Ovary (tissue), 9 donors: ENCODE results near the gene TAF15. TPM values are rescaled to one million over a fixed set of nuclear protein-coding genes. Genes with fewer than 3 reads are reported as not detected.
A peak's percentile ranks its signal among the peaks of the same experiment; 100 is the strongest.

Experiments
- DNase-seq, 5 donors: peaks; one replicate each; pipeline ENCODE4 v3.0.0-alpha.2; 2019 to 2020
- H3K27ac ChIP-seq, 2 donors: fragments of 200-600 bp; one replicate each; pipeline versions ENCODE4 v1.5.1 to v1.8.0; 2019 to 2022
- H3K27me3 ChIP-seq: fragments of 200-600 bp; one replicate; pipeline ENCODE4 v1.8.0; 2022
- H3K36me3 ChIP-seq: fragments of 200-600 bp; sonication (generic); one replicate; pipeline ENCODE4 v1.5.1; 2019
- H3K4me1 ChIP-seq: one replicate; pipeline ENCODE4 v1.8.1; 2013; ENCODE audit warnings: mild to moderate bottlenecking, moderate library complexity; ENCODE audit not compliant: insufficient read depth
- H3K4me3 ChIP-seq: fragments of 200-600 bp; sonication (generic); one replicate; pipeline ENCODE4 v1.5.1; 2017
- H3K9me3 ChIP-seq, 2 donors: fragments of 200-600 bp in 1 of 2; sonication (generic) in 1 of 2; one replicate each; pipeline versions ENCODE4 v1.5.1 to v1.8.1; 2013 to 2019; ENCODE audit warnings: mild to moderate bottlenecking in 1 of 2, moderate library complexity in 1 of 2
- EP300 ChIP-seq: sonication (generic); formaldehyde crosslinking; IDR thresholded peaks from one replicate; pipeline ENCODE4 v1.6.1; 2017; ENCODE audit warnings: antibody characterized with exemption
- POLR2A ChIP-seq: fragments of 450-650 bp; IDR thresholded peaks from one replicate; pipeline ENCODE4 v1.6.1; 2017; ENCODE audit warnings: antibody characterized with exemption, mild to moderate bottlenecking, moderate library complexity
- WGBS, 3 donors: extraction: QIAGEN DNeasy Blood & Tissue Kit in 1 of 3; methylation state at CpG; one replicate each; pipeline versions ENCODE4 v1.1.5 to v1.1.7; 2013 to 2017; 5-methylcytosine and 5-hydroxymethylcytosine counted together
- intact Hi-C, 4 donors: fragments of 100-400 bp; cut with DNase I; formaldehyde crosslinking; loops; one replicate each; pipeline versions ENCODE4 v1.11.0 to v1.15.1; 2022 to 2023
- polyA plus RNA-seq, 2 donors: library from polyadenylated mRNA; stranded (reverse); fragments of 200-250 nt in 1 of 2; fragments of 350-450 nt in 1 of 2; fragmentation: Illumina TruSeq in 1 of 2; extraction: RNeasy Lipid Tissue Mini Kit (QIAGEN cat#74804) in 1 of 2; gene quantifications; one replicate each; pipeline ENCODE4 v1.2.3, GENCODE V29; 2013 to 2014
- small RNA-seq: library from RNA; depleted of rRNA; stranded (forward); fragments of <200 nt; gene quantifications from one replicate; pipeline ENCODE3, GENCODE V24; 2016
- total RNA-seq, 7 donors: library from RNA; depleted of rRNA in 2 of 7; stranded (reverse); fragments of >200 nt in 2 of 7; fragmentation: NEBNext Ultra II Directional in 3 of 7; extraction: Animal tissue kit (Norgen Biotek cat#: 25700) in 3 of 7; gene quantifications; one replicate each; pipeline versions ENCODE4 v1.1.0 to v1.2.4, GENCODE V29; 2016 to 2023
- TF ChIP-seq, protein P1 (sequence below), 3 donors: fragments of 450-650 bp in 2 of 3; fragments of 200-600 bp in 1 of 3; IDR thresholded peaks; one replicate each; pipeline versions ENCODE4 v1.5.1 to v1.8.0; 2016 to 2022; ENCODE audit warnings: antibody characterized with exemption in 3 of 3, mild to moderate bottlenecking in 1 of 3
- donor health status: DM: no; HTN: no; CAD: no; lungs with moderate emphysema.
- donor health status: DM: no; HTN: no; CAD: no.
- donor health status: Bipolar disorder and iron deficiency.
- donor health status: DM: yes; HTN: yes; CAD: no.
- donor health status: DM: no; HTN: no; CAD: no.
- donor health status: DM: yes; HTN: yes; CAD: no.

Gene TAF15
- total and polyA plus RNA-seq, 9 donors: 30.2 to 223 (median 126) TPM

DNA sequence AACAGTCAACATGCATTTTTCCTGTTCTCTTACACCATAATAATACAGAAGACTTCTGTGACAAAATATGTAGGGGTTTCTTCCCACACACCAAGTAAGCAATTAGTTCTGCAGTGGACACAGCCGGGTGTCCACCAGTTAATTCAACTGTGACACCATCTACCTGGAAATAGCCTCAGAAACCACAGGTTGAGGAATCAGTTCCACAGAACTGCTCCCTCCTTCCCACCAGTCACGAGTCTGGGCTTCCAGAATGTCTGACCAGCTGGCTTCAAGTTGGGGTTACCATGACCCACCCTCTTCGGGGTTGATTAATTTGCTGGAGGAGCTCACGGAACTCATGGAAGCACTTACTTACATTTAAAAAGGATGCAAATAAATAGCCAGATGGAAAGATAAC lies 84.5 kb downstream of the TAF15 start:
- H3K4me3 ChIP-seq: no peak overlapping the region
- no peak overlapping the region for H3K27ac ChIP-seq
- H3K4me1 ChIP-seq: no peaks in the 10 kb centered on the region
- intact Hi-C loops: no loop called here
- TF ChIP-seq EP300 (no peak), POLR2A (no peak)
- TF ChIP-seq, protein P1, sequence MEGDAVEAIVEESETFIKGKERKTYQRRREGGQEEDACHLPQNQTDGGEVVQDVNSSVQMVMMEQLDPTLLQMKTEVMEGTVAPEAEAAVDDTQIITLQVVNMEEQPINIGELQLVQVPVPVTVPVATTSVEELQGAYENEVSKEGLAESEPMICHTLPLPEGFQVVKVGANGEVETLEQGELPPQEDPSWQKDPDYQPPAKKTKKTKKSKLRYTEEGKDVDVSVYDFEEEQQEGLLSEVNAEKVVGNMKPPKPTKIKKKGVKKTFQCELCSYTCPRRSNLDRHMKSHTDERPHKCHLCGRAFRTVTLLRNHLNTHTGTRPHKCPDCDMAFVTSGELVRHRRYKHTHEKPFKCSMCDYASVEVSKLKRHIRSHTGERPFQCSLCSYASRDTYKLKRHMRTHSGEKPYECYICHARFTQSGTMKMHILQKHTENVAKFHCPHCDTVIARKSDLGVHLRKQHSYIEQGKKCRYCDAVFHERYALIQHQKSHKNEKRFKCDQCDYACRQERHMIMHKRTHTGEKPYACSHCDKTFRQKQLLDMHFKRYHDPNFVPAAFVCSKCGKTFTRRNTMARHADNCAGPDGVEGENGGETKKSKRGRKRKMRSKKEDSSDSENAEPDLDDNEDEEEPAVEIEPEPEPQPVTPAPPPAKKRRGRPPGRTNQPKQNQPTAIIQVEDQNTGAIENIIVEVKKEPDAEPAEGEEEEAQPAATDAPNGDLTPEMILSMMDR (IDR thresholded peaks at IDR 0.05): no peak
- no peaks in the 10 kb centered on the region for H3K27me3 ChIP-seq
- no peaks in the 10 kb centered on the region for H3K9me3 ChIP-seq
- no peaks in the 10 kb centered on the region for H3K36me3 ChIP-seq
- WGBS, 3 donors: 79 to 90% (median 84%) methylated on average over 4 of the region's 4 CpGs
- no peak for DNase-seq

DNA sequence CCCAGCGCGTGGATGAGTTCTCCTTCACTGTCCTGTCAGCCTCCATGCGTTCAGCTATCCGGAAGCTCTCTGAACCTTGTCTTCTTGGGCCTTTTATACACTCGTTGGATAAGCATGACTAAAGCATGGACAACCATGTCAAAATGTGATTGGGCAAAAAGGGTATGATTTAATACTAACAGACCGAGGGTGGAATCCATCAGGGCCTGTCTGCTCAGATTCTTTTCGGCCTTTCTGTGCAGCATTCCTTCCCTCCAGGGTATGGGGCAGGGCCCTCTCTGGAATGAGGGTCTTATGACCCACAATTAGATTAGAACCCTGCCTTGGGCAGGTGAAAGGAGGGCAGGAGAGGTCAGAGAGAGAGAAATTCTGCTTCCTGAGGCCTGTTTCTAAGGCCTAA lies 84.9 kb downstream of the TAF15 start:
- no peak overlapping the region for H3K27ac ChIP-seq
- H3K4me1 ChIP-seq: no peaks in the 10 kb centered on the region
- 87 to 89% (median 89%) methylated on average over 7 of the region's 7 CpGs for WGBS, 3 donors
- H3K27me3 ChIP-seq: no peaks in the 10 kb centered on the region
- H3K4me3 ChIP-seq: no peak overlapping the region
- TF ChIP-seq POLR2A (no peak), EP300 (no peak)
- TF ChIP-seq, protein P1 (IDR thresholded peaks at IDR 0.05): no peak
- intact Hi-C loops: no loop called here
- H3K9me3 ChIP-seq: no peaks in the 10 kb centered on the region
- no peak for DNase-seq
- H3K36me3 ChIP-seq: no peaks in the 10 kb centered on the region

GRCh38 chr17:35895636-35896587 lies 86.6 kb downstream of the TAF15 start:
- Histone ChIP-seq H3K27ac (no peak overlapping the region), H3K27me3 (no peaks in the 10 kb centered on the region), H3K9me3 (no peaks in the 10 kb centered on the region), H3K4me1 (peaks cover 2% of the 10 kb centered on the region), H3K4me3 (no peak overlapping the region), H3K36me3 (no peaks in the 10 kb centered on the region)
- no peak for DNase-seq
- 76 to 83% (median 81%) methylated on average over 14 of the region's 14 CpGs for whole genome bisulfite sequencing, 3 donors
- intact Hi-C loops: no loop called here
- TF ChIP-seq POLR2A (no peak), EP300 (no peak)
- TF ChIP-seq, protein P1 (IDR thresholded peaks at IDR 0.05): no peak

Small RNA genes lying within 50 kb of the gene (small RNA-seq; reads per million reads assigned to genes)
- 53.6 reads per million, percentile 89 among the genes with 10 or more reads in this experiment for gene RF00100

Other genes starting within 250 kb of the TAF15 start
- not detected for gene SLFN14, start 248.7 kb upstream of the TAF15 start, total RNA-seq
- not detected for gene SLFN14, start 248.7 kb upstream of the TAF15 start, polyA plus RNA-seq
- gene PEX12, start 230.9 kb upstream of the TAF15 start, total RNA-seq: 1 to 10 TPM; 4.0 to 9.3 (median 6.5) TPM
- gene PEX12, start 230.9 kb upstream of the TAF15 start, polyA plus RNA-seq: 1 to 10 TPM; 6.2 to 9.8 TPM
- gene AP2B1, start 222.2 kb upstream of the TAF15 start, total RNA-seq: 100 to 1,000 TPM in 5 of 7 donors, 10 to 100 TPM in 2; 48.3 to 170 (median 139) TPM
- gene AP2B1, start 222.2 kb upstream of the TAF15 start, polyA plus RNA-seq: 100 to 1,000 TPM in 1 of 2 donors, 10 to 100 TPM in 1; 42.6 to 164 TPM
- 10 to 100 TPM in 1 of 7 donors, 1 to 10 TPM in 6; 5.1 to 14.8 (median 6.7) TPM for gene RASL10B, start 77.8 kb upstream of the TAF15 start, total RNA-seq
- gene RASL10B, start 77.8 kb upstream of the TAF15 start, polyA plus RNA-seq: 1 to 10 TPM; 2.3 to 4.8 TPM
- gene GAS2L2, start 56.2 kb upstream of the TAF15 start, total RNA-seq: 1 to 10 TPM in 2 of 7 donors, under 1 TPM in 3, not detected in 2; 0.37 to 9.0 (median 0.62) TPM
- under 1 TPM in 1 of 2 donors, not detected in 1; 0.02 TPM for gene GAS2L2, start 56.2 kb upstream of the TAF15 start, polyA plus RNA-seq
- not detected for gene C17orf50, start 48.6 kb upstream of the TAF15 start, total RNA-seq
- not detected for gene C17orf50, start 48.6 kb upstream of the TAF15 start, polyA plus RNA-seq
- 10 to 100 TPM in 1 of 7 donors, 1 to 10 TPM in 4, under 1 TPM in 2; 0.25 to 33.3 (median 3.3) TPM for gene MMP28, start 13.8 kb upstream of the TAF15 start, total RNA-seq
- gene MMP28, start 13.8 kb upstream of the TAF15 start, polyA plus RNA-seq: 1 to 10 TPM; 5.9 to 7.1 TPM
- not detected for gene HEATR9, start 59.4 kb downstream of the TAF15 start, total RNA-seq
- under 1 TPM in 1 of 2 donors, not detected in 1; 0.18 TPM for gene HEATR9, start 59.4 kb downstream of the TAF15 start, polyA plus RNA-seq
- gene CCL5, start 70.9 kb downstream of the TAF15 start, total RNA-seq: 1 to 10 TPM in 6 of 7 donors, under 1 TPM in 1; 0.28 to 3.9 (median 2.1) TPM
- gene CCL5, start 70.9 kb downstream of the TAF15 start, polyA plus RNA-seq: 10 to 100 TPM in 1 of 2 donors, 1 to 10 TPM in 1; 2.1 to 44.5 TPM
- not detected for gene RDM1, start 121.3 kb downstream of the TAF15 start, total RNA-seq
- gene RDM1, start 121.3 kb downstream of the TAF15 start, polyA plus RNA-seq: under 1 TPM in 1 of 2 donors, not detected in 1; 0.33 TPM
- not detected for gene LYZL6, start 134.2 kb downstream of the TAF15 start, total RNA-seq
- not detected for gene LYZL6, start 134.2 kb downstream of the TAF15 start, polyA plus RNA-seq
- under 1 TPM in 2 of 7 donors, not detected in 5; 0.11 to 0.26 TPM for gene CCL16, start 172.0 kb downstream of the TAF15 start, total RNA-seq
- under 1 TPM; 0.17 to 0.90 TPM for gene CCL16, start 172.0 kb downstream of the TAF15 start, polyA plus RNA-seq
- gene CCL14, start 177.2 kb downstream of the TAF15 start, total RNA-seq: 10 to 100 TPM in 4 of 7 donors, 1 to 10 TPM in 3; 3.3 to 64.8 (median 11.7) TPM
- 100 to 1,000 TPM in 1 of 2 donors, 10 to 100 TPM in 1; 37.4 to 411 TPM for gene CCL14, start 177.2 kb downstream of the TAF15 start, polyA plus RNA-seq
- under 1 TPM in 1 of 7 donors, not detected in 6; 0.48 TPM for gene CCL15, start 192.1 kb downstream of the TAF15 start, total RNA-seq
- gene CCL15, start 192.1 kb downstream of the TAF15 start, polyA plus RNA-seq: not detected
- gene CCL23, start 208.5 kb downstream of the TAF15 start, total RNA-seq: 1 to 10 TPM in 3 of 7 donors, under 1 TPM in 2, not detected in 2; 0.81 to 9.2 (median 2.3) TPM
- gene CCL23, start 208.5 kb downstream of the TAF15 start, polyA plus RNA-seq: 1 to 10 TPM; 3.7 to 3.9 TPM